Dermis blood vessel endothelial cell (primary cell): Measurements from ENCODE around the gene RAPGEF3. TPM values are rescaled to one million over a fixed set of nuclear protein-coding genes. Genes with fewer than 3 reads are reported as not detected.
A peak's percentile ranks its signal among the peaks of the same experiment; 100 is the strongest.

ENCODE experiments used
- DNase-seq: peaks from one replicate; pipeline ENCODE4 v3.0.0; 2010
- total RNA-seq: library from RNA; depleted of rRNA; stranded (reverse); fragments of >200 nt; gene quantifications from 2 replicates; pipeline ENCODE4 v1.2.3, GENCODE V29; 2014

The RAPGEF3 gene
- total RNA-seq, 1 donor from 2014 or later = 106 TPM

DNA sequence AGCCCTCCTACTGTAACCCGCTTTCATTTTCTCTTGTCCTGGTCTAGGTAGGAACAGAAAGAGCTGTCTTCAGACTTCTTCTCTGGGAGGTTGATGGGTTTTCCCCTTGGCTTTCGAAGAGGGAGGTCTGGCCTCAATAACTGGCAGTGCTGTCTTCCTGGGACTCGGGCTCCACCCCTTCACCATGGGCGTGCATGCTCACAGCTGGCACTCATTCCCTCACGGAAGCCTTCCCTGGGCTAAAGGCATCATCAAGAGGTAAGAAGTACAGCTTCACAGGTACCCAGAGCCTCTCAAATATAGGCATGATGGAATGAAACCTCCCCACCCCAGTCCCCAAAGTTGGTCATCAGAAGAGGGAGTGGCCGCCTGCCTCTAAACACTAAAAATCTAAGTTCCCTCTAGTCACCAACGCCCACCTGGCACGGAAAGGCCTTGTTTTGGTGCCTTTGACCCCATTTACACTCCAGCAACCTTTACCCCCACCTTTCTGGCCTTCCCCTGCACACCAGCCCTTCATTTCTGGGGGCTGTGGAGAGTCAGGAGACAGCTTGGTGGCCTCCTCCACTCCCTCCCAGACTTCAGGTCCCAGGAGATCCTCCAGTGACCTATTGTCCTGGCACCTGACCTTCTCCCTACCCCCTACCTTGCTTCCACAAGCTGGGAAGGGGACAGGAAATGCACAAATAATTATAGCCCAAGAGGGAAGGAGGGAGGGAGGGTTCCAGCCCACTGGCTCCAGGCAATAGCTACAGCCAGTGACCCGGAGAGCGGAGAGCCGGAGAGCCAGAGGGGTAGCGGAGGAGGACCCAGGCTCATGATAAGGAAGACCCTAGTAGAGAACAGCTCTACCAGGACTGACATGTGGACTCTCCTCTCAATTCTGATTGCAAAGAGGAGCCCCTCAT lies 2.8 kb downstream of the RAPGEF3 start:
- no peak for DNase-seq

DNA sequence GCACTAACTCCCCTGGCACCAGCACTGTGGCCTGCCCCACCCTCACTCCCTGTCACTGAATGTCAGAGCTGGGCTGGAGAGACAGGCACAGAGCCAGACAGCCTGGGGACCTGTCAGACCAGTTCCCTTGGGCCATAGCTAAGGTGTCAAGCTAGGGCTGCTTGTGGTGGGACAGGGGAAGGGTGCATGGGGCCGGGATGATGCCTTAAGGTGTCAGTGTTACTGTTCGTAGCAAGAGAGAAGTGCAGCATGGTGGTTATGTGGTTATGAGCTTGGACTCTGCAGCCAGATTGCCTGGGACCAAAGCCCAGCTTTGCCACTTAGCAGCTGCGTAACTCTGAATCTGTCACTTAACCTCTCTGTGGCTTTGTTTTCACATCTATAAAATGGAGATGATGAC lies 3.8 kb downstream of the RAPGEF3 start:
- DNase-seq = no peak

DNA sequence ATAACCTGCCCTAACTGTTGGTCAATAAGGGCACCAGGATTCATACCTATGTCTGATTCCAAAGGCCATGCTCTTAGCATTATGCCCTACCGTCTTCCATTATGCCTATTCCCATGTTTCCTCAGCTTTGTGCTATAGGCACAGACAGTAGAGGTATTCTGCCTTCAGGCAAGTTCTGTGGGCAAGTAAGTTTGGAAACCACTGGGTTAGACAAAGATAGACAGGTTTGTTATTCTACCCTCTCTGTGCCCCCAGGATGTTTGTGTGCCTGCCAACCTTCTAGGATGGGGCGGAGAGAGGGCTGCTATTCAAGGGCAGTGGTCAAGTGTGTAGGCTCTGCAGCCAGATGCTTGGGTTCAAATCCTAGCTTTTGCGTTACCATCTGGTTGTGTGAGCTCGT lies 4.6 kb downstream of the RAPGEF3 start:
- no peak for DNase-seq

DNA sequence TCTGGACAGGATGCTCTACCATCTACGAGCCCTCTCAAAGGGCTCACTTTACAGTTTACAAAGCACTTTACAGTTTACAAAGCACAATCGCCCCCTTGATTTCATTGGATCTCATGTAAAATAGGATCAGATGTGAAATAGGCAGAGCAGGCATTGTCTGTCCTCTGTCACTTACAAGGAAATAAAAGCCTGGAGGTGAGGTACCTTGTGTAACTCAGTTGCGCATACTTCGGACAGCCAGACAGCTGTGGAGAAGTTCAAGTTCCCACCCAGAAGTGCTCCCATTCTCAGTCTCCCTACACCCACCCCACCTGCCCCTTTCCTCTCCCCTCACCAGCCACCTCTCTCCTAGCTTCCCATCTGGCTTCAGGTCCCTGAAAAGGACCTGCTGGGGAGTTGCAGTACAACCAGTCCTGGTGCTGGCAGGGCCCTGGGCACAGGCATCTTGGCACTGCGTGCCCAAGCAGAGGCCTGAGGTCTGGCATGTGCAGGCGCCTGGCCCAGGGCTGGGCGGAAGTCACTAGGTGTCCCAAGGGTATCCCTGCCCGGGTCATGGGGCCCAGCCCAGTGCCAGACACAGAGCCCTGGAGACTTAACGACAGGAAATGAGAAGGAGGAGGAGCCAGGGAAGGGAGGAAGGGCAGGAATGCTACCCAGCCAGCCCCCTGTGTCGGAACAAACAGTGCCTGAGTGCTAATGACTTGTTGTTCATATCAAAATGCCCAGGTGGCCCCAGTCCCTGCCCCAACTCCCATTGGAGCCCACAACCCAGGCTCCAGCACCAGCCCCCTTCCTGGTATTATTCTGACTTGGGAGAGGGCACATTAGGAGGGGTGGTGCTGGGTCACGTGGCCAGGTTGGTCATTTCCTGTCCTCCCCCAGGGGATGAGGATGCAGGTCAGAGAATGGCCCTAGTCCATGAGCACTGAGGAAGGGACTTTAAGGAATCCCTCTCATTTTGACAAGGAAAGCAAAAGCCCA lies 5.4 kb downstream of the RAPGEF3 start:
- peak; percentile 80 for DNase-seq

DNA sequence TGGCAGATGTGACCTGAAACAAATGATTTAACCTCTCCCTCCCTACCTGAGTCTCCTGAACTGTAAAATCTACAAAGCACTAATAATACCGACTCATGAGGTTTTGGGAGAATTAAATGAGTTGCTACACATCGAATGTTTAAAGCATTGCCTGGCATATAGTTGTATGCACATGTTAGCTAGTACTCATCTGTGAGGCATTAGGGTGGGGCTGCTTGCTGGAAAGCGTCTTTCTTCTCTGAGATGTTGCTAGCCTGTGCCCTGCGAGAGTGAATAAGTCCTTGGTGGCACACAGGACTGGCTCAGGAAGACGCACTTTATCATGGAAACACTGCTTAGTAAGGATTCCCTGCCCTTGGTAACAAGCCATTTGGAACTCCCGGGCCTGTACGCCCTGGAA lies 6.1 kb downstream of the RAPGEF3 start:
- no peak for DNase-seq

DNA sequence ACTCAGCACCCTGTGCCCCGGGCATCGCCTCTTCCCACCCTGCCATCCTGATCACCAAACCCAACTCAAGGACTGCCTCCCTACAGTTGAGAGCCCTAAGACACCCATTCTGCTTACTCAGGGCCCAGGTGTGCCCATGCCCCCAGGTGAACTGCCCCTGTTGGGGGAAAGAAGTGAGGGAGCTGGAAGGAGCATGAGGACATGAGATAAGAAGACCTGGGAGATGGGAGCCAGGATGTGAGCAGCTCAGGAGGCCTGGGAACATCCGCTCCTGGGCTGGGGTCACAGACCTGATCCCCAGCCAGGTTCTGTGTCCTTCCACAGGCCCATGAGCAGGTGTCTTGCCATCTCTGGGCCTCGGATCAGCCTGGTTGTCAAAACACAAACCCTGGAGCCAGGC lies 6.6 kb downstream of the RAPGEF3 start:
- DNase-seq = no peak

DNA sequence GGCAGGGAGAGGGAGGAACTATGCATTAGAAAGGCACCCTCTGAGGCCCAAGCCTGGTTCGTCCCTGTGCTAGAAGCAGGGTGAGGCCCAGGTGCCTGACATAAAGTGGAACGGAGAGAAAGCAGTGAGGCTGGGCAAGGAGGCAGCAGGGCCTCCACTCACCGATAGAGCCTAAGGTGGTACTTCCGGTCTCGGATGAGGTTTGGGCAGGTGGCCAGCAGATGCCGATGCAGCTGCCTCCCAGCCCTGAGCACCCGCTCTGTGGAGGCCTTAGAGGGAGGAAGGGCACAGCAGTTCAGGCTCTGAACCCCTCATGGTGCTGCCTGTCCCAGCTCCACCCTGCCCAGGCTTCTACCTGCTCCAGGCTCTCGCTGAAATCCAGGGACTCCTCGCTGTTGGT lies 7.1 kb downstream of the RAPGEF3 start:
- DNase-seq = no peak

DNA sequence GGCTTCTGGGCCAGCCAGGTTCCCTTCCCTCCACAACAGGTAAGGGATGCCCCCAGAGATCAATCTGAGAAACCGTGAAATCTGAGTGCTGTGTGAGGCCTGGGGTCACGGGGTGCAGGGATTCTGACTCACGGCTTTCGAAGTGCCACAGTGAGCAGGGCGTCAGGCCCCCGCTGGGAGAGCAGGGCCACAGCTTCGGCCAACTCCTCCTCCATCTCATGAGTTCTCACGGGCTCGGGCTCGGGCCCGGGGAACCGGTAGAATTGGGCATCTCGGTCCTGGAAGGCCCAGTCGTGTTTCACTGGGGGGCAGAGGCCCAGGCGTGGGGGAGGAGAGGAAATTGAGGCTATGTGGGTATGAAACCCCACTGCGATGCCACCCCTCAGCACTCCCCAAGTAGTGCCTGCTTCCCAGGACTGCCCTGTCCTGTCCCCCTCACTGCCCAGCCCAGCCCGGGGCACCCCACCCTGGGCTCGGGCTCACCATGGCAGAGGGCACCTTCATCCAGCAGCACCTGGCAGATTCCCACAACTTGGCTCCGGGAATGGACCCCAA lies 7.7 kb downstream of the RAPGEF3 start:
- DNase-seq = no peak

DNA sequence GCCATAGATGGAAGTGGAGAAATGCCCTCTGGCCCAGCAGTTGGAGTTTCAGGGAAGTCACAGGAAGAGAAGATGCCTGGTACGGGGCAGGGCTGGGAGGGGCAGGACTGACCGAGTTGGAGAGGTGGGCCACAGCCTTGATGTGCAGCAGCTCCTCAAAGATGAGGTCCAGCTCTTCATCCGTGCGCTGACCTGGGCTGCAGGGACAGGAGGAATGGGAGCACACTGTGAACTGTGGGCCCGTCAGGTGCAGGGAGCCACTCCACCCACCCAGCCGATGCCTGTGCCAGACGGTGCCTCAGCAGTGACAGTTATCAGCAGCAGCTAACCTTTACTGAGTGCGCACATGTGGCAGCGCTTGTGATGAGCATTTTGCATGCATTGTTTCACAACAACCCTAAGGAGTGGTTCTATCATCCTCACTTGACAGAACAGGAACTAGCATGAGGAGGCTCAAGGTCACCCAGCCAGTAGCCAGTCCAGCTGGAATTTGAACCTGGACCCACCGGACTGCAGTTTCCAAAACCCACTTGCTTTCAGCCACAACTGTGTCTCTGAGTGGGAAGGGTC lies 8.4 kb downstream of the RAPGEF3 start:
- no peak for DNase-seq

DNA sequence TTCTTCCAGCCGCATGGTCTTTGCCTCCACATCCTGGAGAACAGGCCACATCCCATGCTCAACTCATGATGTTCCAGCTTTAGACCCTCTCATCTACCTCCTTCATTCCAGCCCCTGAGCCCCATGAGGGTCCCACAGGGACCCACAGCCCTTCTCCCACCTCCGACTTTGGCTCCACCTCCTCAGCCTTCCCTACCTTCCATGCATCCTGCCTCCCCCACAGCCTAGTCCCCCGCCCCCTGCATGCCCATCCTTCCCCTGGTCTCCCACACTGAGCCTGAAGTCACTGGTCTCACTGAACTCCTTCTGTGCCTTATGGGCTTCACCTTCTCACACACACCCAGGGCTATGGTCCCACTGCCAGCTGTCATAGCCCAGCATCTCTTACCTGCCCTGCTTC lies 9.8 kb downstream of the RAPGEF3 start:
- no peak for DNase-seq

DNA sequence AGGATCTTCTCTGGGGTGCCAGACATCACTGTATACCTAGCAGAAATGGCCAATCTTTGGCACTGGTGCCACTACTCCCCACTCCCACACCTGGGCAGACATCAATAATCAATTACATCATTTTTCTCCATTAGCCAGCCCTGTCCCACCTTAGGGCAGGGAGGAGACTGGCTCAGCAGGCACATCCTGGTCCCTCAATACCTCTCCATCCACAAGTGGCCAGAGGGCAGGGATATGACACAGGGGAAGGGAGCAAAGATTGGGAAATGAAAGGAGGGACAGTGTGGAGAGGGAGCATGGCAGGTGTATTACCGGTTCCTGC lies 10.2 kb downstream of the RAPGEF3 start:
- DNase-seq = no peak

DNA sequence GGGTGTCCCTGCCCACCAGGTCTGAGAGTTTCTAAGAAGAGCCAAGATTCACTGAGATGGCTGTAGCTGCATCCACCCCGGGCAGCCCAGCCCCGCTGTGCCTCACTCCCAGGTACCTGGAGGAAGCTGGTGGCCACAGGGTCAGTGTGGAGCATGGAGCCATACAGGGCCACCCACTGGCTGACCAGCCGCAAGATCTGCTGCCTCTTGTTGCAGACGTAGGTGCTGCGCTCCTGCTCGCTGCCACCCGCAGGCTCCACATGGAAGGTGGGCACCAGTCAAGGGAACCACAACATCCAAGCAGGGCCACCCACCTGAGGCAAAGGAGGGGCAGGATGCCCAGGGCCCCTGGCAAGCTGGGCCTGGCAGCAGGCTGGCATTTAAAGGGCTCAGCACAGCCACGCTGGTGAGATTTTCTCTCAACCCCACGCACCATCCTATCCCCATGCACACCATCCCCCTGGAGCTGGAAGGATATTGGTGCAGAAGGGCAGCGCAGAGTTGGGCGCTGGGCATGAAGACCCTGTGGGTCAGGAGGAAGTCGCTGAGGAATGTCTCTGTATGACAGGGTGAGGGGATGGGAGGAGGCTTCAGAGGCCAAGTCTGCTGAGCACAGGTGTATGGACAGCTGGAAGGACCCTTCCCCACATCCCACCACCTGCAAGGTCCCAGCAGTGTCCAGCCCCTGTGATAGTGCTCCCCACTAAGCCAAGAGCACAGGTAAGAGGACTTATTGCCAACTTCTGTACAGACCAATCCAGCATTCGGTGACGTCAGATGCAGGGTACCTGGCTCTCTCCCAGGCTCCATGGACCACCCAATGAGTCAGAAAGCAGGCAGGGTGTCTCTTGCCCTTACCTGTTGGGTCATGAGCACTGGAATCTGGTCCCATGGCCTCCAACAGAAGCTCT lies 10.8 kb downstream of the RAPGEF3 start:
- no peak for DNase-seq

DNA sequence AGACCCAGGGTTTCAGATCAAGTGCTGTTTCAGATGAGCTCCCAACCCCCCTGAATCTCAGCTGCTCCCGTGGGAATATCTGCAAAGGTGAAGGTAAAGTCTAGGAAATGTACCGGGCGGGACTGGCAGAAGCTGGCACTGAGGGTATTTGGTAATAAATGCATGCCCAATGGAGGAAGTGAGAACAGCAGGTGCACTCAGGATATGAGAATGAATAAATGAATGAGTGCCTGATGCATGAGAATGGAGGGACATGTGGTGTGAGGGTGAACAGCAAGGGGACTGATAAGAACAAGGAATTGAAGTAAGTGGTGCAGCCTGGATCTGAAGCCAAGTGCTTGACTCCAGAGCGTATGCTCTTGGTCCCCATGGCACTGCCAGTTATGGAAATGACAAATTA lies 11.6 kb downstream of the RAPGEF3 start:
- no peak for DNase-seq

DNA sequence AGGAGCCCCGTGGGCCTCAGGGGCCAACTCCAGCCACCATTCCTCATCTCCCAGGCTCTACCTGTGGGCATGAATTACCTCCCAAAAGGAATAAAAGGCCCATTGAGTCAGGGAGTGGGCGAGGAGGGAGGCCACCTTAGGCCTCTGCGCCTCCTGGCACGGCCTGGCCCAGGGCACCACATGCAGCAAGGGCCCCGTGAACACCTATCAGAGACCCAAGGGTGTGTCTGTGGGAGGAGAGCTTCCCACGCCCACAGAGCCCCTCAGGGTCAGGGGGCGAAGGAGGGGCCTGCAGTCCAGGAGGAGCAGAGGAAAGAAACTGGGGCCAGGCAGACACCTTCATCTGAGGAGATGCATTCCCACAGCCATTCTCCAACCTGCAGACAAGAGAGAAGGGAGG lies 12.2 kb downstream of the RAPGEF3 start:
- DNase-seq = no peak

DNA sequence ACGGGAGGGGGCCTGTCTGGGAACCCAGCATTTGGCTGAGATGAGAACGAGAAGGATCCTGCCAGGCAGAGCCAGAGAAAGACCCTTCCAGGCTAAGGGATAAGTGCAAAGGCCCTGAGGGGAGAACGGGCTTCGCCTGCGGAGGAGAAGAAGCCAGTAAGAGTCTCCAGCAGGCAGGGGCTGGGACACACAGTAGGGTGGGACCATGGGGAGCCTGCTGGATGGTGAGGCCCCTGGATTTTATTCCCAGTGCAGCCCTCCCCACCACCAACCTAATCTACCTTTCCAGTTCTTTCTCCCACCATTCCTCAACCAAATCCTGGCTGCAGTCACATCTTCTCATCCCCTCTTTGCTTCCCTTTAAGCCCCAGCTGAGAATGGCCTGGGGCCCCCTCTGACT lies 12.6 kb downstream of the RAPGEF3 start:
- no peak for DNase-seq

DNA sequence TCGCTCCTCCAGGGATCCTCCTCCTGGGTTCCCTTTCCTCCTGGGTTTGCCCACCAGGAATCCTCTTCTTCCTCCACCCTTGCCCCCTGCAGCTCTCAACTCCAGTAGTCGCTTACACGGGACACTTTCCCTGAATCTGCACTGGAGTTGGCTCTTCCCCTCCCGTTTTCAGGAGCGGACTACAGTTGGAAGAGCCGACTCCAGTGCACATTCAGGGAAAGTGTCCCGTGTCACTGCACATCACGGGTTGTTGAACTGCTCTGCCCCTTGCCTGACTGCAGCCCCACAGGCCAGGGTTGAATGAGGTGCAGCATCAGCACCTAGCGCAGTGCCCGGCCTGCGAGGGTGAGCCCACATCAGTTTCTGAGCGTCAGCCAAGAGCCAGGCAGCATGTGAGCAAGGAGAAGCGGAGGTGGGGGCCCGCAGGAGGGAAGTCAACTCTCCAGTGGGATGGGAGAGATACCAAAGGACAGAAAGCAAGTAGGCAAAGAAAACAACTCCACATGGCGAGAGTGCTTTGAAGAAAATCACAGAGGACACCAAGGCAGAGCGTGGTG lies 13.1 kb downstream of the RAPGEF3 start:
- no peak for DNase-seq

DNA sequence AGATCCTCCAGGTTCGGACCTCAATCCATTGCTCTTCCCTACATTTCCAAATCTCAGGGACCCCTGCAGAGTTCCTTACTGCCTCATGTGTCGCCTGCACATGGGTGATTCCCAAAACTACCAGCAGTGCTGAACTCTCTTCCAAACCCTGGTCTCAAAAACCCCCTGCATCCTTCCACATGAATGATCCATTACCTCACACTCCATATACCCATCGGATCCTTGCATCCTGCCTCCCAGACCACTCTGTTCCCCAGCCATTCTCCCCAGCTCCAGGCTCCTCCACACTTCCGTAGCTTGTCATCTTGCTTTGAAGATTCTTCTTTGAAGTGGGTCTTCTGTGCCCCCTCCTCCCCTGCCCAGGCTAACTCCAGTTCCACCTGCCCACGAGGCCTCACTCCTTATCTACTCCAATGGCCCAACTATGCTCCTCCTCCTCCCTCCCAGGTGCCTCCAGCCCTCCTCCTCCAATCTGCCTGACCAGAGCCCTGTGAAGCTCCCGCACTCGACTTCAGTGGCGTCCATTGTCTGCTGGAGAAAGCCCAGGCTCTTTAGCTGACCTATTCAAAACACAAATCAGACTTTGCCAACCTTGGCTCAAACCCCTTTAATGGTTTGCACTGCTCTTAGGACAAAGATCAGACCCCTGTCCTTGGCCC lies 13.8 kb downstream of the RAPGEF3 start:
- DNase-seq = no peak

DNA sequence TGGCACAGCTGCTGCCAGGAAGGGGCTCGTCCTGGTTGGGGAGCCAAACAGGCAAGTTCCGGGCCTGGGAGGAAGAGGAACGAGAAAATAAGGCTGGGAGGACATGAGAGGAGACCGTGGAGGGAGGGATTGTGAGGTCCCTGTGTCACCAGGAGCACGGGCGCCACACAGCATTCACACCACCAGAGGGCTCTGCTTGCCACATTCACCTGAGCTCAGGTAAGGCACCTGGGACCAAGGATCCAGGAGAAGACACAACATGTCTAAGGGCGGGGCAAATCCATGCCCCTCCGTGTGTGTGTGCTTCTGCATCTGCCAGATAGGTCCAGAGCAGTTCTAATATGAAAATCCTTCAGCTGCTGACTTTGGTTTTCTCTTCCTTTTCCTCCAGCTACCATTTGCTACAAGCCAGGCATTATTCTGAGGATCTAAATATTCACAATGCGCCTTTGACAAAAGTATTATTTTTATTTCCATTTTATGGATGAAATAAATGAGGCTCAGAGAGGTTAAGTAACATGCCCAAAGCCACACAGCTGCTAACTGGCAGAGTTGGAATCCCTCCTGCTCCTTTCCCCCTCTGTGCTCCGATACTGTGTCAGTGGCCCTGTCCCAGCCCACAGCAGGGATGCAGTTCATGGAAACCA lies 14.6 kb downstream of the RAPGEF3 start:
- peak; percentile 42 for DNase-seq

DNA sequence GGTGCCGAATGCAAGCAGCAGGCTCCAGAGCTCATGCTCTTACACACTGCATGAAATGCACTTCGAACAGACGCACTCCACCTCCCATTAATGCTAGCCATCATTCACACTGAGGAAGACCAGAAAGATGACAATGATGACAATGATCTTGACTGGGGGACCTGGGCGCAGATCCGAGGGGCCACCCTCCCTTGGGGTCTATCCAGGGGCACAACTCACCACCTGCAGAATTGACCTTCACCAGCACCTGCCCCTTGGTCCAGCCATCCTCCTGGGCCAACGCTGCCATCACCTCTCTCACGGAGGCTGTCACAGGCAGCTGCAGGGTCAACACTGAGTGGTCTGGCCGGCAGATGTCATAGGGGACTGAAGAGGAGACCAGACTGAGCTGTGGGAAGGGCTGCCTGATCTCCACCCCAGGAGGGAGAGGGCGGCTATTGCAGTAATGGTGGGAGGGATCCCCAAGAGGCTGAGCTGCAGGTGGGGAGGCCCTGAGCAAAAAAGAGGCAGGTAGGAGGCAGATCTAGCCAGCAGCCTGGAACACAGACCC lies 15.3 kb downstream of the RAPGEF3 start:
- DNase-seq = no peak

DNA sequence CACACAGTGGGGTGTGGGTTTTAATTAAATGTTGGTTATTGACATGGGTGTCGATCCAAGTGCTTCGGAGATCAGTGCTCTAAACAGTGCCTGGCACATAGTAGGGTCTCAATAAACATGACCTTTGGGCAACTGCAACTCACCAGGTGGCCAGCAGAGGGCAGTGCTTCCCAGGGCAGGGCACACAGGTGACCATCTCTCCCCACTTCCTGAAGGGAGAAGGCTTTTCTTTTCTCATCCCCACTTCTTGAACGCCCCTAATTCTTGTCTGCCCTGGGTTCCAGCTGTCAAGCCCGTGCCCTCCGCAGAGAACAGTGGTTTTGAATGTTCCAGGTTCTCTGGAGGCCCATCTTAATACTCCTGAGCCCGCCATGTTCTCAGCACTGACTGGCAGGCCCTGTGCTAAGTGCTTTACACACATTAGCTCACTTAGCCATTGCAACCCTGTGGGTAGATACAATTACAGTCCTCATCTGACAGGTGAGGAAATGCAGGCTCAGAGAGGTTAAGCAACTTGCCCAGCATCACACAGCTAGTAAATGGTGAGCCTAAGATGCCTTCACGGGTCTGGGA lies 16.3 kb downstream of the RAPGEF3 start:
- peak; percentile 66 for DNase-seq
